Skin of body (tissue), 2 donors: Measurements from ENCODE around the gene BRCC3. TPM values are rescaled to one million over a fixed set of nuclear protein-coding genes. Genes with fewer than 3 reads are reported as not detected.
A peak's percentile ranks its signal among the peaks of the same experiment; 100 is the strongest.

Source experiments
- DNase-seq: peaks from one replicate; lab custom pipeline; 2025; lab: John Stamatoyannopoulos, UW
- total RNA-seq: library from RNA; depleted of rRNA; stranded (reverse); fragments of >200 nt; gene quantifications from one replicate; pipeline ENCODE4 v1.2.3, GENCODE V29; 2014

Gene BRCC3
- total RNA-seq, 1 donor from 2014 or later, result 12.1 TPM

GRCh38 chrX:155056877-155057792 is 14.2 kb upstream of the BRCC3 start:
- peak; percentile 44 for DNase-seq

- DNase-seq, result no peak
Observed at GRCh38 chrX:155061760-155062159, 9.5 kb upstream of the BRCC3 start.

GRCh38 chrX:155065035-155065734 is 6.1 kb upstream of the BRCC3 start:
- DNase-seq, result no peak

- DNase-seq, result no peak
Observed at GRCh38 chrX:155068165-155068564, 3.1 kb upstream of the BRCC3 start.

- no peak for DNase-seq
Observed at GRCh38 chrX:155069414-155069813, 1.9 kb upstream of the BRCC3 start.

GRCh38 chrX:155070038-155070437 is 1.3 kb upstream of the BRCC3 start:
- DNase-seq, result no peak

- DNase-seq, result no peak
Observed at GRCh38 chrX:155070663-155070974, 689 bp upstream of the BRCC3 start.

GRCh38 chrX:155071694-155072280 is 479 bp downstream of the BRCC3 start:
- DNase-seq, result no peak

GRCh38 chrX:155086202-155086840 is 15.0 kb downstream of the BRCC3 start:
- no peak for DNase-seq

GRCh38 chrX:155086961-155087735 is 15.8 kb downstream of the BRCC3 start:
- no peak for DNase-seq

- DNase-seq, result peak; percentile 1
Observed at GRCh38 chrX:155094468-155095061, 23.3 kb downstream of the BRCC3 start.

- no peak for DNase-seq
Observed at GRCh38 chrX:155105919-155106318, 34.6 kb downstream of the BRCC3 start.

GRCh38 chrX:155108427-155108826 is 37.1 kb downstream of the BRCC3 start:
- DNase-seq, result no peak

GRCh38 chrX:155112171-155112570 is 40.9 kb downstream of the BRCC3 start:
- DNase-seq, result no peak

GRCh38 chrX:155113097-155113496 is 41.8 kb downstream of the BRCC3 start:
- DNase-seq, result no peak

GRCh38 chrX:155115174-155115819 is 44.0 kb downstream of the BRCC3 start:
- DNase-seq, result no peak

- DNase-seq, result no peak
Observed at GRCh38 chrX:155127465-155127864, 56.2 kb downstream of the BRCC3 start.

- no peak for DNase-seq
Observed at GRCh38 chrX:155127940-155128339, 56.6 kb downstream of the BRCC3 start.

- DNase-seq, result no peak
Observed at GRCh38 chrX:155132110-155132509, 60.8 kb downstream of the BRCC3 start.

- no peak for DNase-seq
Observed at GRCh38 chrX:155134255-155134654, 62.9 kb downstream of the BRCC3 start.
